NCI-H345 treated with DMSO at 0.1 percent for 48 hours (cell line): ENCODE results near the gene ACTRT2.

Experiments
- DNase-seq: peaks from one replicate; lab custom pipeline; 2025; ENCODE audit not compliant: unreplicated experiment; lab: John Stamatoyannopoulos, UW

ACTRT2 gene

GRCh38 chr1:3021233-3021671 is at the start of gene ACTRT2:
Gene ACTRT2, plus strand, starts transcription at chr1:3021467. Its CDS starts 220 bp downstream, at chr1:3021687.
- no peak for DNase-seq

- no peak for DNase-seq
Measured at GRCh38 chr1:2971609-2972008, 49.7 kb upstream of the ACTRT2 start.

- no peak for DNase-seq
Measured at GRCh38 chr1:2972011-2972878, 49.0 kb upstream of the ACTRT2 start.

- DNase-seq, result no peak
Measured at GRCh38 chr1:2972879-2973575, 48.2 kb upstream of the ACTRT2 start.

GRCh38 chr1:2973601-2974593 is 47.4 kb upstream of the ACTRT2 start:
- DNase-seq, result no peak

- DNase-seq, result no peak
Measured at GRCh38 chr1:2974701-2975301, 46.5 kb upstream of the ACTRT2 start.

GRCh38 chr1:2975466-2976179 is 45.6 kb upstream of the ACTRT2 start:
- DNase-seq, result no peak

GRCh38 chr1:2976180-2976562 is 45.1 kb upstream of the ACTRT2 start:
- no peak for DNase-seq

GRCh38 chr1:2977886-2978611 is 43.2 kb upstream of the ACTRT2 start:
- no peak for DNase-seq

GRCh38 chr1:2978691-2979190 is 42.5 kb upstream of the ACTRT2 start:
- DNase-seq, result no peak

GRCh38 chr1:2979191-2980072 is 41.8 kb upstream of the ACTRT2 start:
- DNase-seq, result no peak

- DNase-seq, result no peak
Measured at GRCh38 chr1:2980073-2980791, 41.0 kb upstream of the ACTRT2 start.

- no peak for DNase-seq
Measured at GRCh38 chr1:2980849-2981248, 40.4 kb upstream of the ACTRT2 start.

GRCh38 chr1:2981388-2981787 is 39.9 kb upstream of the ACTRT2 start:
- DNase-seq, result no peak

- DNase-seq, result no peak
Measured at GRCh38 chr1:2981981-2982614, 39.2 kb upstream of the ACTRT2 start.

GRCh38 chr1:2982615-2983318 is 38.5 kb upstream of the ACTRT2 start:
- DNase-seq, result no peak
